Measurements from ENCODE around the gene ZC3H12C.

ZC3H12C gene

GRCh38 chr11:110100476-110101240, 7.5 kb downstream of the ZC3H12C start:
- DNase-seq = no peak

GRCh38 chr11:110106713-110107274, 13.6 kb downstream of the ZC3H12C start:
- DNase-seq = no peak

- DNase-seq = no peak
These were observed 17.7 kb downstream of the ZC3H12C start for GRCh38 chr11:110110854-110111253.

- no peak for DNase-seq
These were observed 19.3 kb downstream of the ZC3H12C start for GRCh38 chr11:110112457-110112856.

GRCh38 chr11:110113505-110113904, 20.3 kb downstream of the ZC3H12C start:
- no peak for DNase-seq

- DNase-seq = no peak
These were observed 20.8 kb downstream of the ZC3H12C start for GRCh38 chr11:110113973-110114372.

GRCh38 chr11:110119317-110119716, 26.1 kb downstream of the ZC3H12C start:
- DNase-seq = no peak

GRCh38 chr11:110121204-110121603, 28.0 kb downstream of the ZC3H12C start:
- DNase-seq = no peak

- DNase-seq = no peak
These were observed 29.8 kb downstream of the ZC3H12C start for GRCh38 chr11:110123003-110123402.

GRCh38 chr11:110124605-110125004, 31.4 kb downstream of the ZC3H12C start:
- no peak for DNase-seq

- DNase-seq = no peak
These were observed 32.4 kb downstream of the ZC3H12C start for GRCh38 chr11:110125632-110126031.

- no peak for DNase-seq
These were observed 33.7 kb downstream of the ZC3H12C start for GRCh38 chr11:110126936-110127335.

GRCh38 chr11:110128161-110128560, 35.0 kb downstream of the ZC3H12C start:
- no peak for DNase-seq

- no peak for DNase-seq
These were observed 37.5 kb downstream of the ZC3H12C start for GRCh38 chr11:110130642-110131238.

GRCh38 chr11:110131386-110132123, 38.4 kb downstream of the ZC3H12C start:
- DNase-seq = no peak

GRCh38 chr11:110133160-110133559, 40.0 kb downstream of the ZC3H12C start:
- DNase-seq = no peak

- DNase-seq = no peak
These were observed 40.9 kb downstream of the ZC3H12C start for GRCh38 chr11:110134110-110134509.

GRCh38 chr11:110141812-110142211, 48.6 kb downstream of the ZC3H12C start:
- no peak for DNase-seq

GRCh38 chr11:110147962-110148709, 54.9 kb downstream of the ZC3H12C start:
- no peak for DNase-seq

- DNase-seq = no peak
These were observed 55.9 kb downstream of the ZC3H12C start for GRCh38 chr11:110148775-110149744.

- DNase-seq = no peak
These were observed 59.0 kb downstream of the ZC3H12C start for GRCh38 chr11:110152199-110152598.

GRCh38 chr11:110153474-110153873, 60.3 kb downstream of the ZC3H12C start:
- DNase-seq = no peak

Measured in activated CD4-positive, CD25-positive, alpha-beta regulatory T cell treated with anti-CD3 and anti-CD28 coated beads, Interleukin-2, amount 50 U/mL, for 72 hours (primary cell).